Measurements from ENCODE around the gene ETF1.
"Not testable (repeated sequence)": the region's sequence is repeated elsewhere in the genome, so short reads cannot be mapped to it uniquely, and the experiment has no call there.

ETF1 gene

DNA sequence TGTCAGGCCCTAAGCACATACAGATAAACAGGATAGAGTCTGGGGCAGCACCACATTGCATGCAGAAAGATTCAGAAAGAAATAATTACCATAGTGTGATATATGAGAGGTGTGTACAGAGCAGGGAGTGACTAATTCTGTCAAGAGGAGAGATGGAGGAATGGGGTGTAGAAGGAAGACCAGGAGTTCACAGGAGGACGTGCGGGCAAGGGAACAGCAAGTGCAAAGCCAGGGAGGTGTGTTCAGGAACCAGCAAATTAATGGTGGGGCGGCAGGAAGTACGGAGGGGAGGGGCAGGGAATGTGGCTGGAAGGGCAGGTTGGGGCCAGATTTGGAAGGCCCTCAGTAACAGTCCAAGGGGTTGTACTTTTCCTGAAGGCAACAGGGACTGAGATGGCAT is 60.4 kb downstream of the ETF1 start:
- DNase-seq: no peak

DNA sequence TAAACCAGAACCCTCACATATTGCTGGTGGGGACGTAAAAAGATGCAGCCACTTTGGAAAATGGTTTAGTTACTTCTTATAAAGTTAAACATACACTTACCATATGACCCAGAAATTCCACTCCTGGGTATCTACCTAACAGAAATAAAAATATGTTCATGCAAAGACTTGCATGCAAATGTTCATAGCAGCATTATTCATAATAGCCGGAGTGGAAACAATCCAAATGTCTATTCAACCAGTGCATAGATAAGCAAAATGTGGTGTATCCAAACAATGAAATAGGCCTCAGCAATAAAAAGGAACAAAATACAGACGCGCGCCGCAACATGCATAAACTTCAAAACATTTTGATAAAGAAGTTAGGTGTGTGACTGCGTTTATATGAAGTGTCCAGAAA is 66.1 kb downstream of the ETF1 start:
- no peak for DNase-seq

DNA sequence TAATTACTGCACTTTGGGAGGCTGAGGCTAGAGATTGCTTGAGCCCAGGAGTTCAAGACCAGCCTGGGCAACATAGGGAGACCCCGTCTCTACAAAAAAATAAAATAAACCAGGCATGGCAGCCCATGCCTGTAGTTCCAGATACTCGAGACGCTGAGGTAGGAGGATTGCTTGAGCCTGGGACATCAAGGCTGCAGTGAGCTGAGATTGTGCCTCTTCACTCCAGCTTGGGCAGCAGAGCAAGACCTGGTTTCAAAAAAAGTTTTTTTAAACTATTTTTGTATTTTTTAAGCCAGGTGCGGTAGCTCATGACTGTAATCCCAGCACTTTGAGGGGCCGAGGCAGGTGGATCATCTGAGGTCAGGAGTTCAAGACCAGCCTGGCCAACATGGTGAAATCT is 69.9 kb downstream of the ETF1 start:
- DNase-seq: not testable (repeated sequence)

DNA sequence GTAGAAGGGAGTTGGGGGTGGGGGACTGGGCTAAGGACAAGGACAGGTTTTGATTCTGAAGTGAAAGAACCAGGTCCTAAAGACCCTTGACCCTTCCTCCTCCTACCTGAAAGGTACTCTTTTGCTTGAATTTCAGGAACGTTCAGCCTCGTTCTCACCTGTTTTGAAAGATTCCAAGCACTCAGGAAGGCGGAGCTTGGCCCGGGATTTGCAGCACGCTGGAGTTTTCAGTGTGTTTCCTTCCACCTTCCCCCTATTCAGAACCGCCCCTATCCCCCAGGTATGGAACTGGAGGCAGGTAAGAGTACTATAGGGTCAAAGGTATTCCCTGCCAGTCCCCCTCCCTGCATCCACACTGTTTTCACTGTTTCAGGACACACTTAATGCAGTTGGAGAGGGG is 70.7 kb downstream of the ETF1 start:
- no peak for DNase-seq

DNA sequence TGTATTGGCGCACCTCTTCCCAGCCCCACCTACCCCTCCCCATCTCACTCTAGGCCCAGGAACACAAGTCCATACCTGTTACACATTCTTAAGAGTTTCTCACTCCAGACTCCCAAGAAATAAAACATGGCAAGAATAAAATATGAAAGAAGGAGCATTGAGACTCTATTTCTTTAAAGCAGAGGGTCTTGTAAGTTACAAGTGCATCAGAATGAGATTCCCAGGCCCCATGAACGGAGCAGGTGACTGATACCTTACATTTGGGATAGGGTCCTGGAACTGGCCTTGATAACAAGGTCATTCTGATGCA is 72.0 kb downstream of the ETF1 start:
- no peak for DNase-seq

GRCh38 chr5:138470322-138471051 is 72.5 kb downstream of the ETF1 start:
- DNase-seq: no peak

DNA sequence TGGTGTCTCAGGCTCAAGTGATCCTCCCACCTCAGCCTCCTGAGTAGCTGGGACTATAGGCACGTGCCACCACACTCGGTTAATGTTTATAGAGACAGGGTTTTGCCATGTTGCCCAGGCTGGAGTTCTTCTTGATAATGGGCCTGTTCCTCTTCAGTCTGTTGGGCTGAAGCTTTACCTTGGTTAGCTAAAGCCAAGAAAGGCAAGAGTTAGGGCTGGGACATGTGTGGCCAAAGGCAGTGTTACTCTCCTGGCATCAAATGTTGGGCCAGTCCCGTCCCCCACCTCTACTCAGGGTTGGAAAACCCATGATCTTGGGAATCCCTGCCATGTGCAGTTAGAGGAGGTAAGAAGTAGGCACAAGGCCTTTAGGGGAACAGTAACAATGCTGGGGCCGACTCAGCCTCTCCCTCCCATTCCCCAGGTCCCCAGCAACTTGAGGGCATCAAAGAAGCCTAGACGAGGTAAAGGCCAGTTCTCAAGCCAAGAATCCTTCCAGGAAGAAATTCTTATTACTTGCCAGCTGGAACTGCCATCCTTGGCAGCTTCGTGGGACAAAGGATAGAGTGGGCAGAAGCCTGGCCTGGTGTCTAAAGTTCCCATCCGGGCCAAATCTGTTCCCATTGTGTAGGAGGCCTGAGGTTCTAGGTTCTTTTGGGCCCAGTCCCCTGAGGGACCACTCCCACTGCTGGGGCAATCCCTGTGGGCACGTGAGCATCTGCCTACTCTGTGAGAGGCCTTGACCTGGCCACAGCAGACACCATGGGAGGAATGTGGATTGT is 73.3 kb downstream of the ETF1 start:
- no peak for DNase-seq

DNA sequence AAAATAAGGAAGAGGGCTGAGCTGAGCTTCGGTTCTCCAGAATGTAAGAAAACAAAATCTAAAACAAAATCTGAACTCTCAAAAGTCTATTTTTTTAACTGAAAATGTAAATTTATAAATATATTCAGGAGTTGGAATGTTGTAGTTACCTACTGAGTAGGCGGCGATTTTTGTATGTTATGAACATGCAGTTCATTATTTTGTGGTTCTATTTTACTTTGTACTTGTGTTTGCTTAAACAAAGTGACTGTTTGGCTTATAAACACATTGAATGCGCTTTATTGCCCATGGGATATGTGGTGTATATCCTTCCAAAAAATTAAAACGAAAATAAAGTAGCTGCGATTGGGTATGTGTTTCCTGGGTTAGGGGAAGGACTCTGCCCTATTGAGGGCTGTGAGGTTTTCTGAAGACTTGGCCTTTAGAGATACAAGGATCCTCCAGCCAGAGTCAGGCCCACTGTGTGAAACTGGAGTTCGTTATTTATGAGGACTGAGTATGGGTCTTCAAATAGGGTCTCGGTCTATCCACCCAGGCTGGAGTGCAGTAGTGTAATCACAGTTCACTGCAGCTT is 74.0 kb downstream of the ETF1 start:
- DNase-seq: no peak

DNA sequence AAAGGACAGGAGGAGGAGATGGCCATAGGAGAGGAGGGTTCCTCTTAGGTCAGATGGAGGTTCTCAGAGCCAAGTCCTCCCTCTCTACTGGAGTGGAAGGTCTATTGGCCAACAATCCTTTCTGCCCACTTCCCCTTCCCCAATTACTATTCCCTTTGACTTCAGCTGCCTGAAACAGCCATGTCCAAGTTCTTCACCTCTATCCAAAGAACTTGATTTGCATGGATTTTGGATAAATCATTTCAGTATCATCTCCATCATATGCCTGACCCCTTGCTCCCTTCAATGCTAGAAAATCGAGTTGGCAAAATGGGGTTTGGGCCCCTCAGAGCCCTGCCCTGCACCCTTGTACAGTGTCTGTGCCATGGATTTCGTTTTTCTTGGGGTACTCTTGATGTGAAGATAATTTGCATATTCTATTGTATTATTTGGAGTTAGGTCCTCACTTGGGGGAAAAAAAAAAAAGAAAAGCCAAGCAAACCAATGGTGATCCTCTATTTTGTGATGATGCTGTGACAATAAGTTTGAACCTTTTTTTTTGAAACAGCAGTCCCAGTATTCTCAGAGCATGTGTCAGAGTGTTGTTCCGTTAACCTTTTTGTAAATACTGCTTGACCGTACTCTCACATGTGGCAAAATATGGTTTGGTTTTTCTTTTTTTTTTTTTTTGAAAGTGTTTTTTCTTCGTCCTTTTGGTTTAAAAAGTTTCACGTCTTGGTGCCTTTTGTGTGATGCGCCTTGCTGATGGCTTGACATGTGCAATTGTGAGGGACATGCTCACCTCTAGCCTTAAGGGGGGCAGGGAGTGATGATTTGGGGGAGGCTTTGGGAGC is 74.7 kb downstream of the ETF1 start:
- DNase-seq: no peak

GRCh38 chr5:138467711-138468132 is 75.3 kb downstream of the ETF1 start:
- no peak for DNase-seq

- no peak for DNase-seq
Measured at GRCh38 chr5:138466900-138467710, 75.9 kb downstream of the ETF1 start.

- no peak for DNase-seq
Measured at GRCh38 chr5:138466125-138466899, 76.7 kb downstream of the ETF1 start.

- peak; percentile 96 for DNase-seq
Measured at GRCh38 chr5:138465261-138466124, 77.5 kb downstream of the ETF1 start, which contains the start of gene EGR1. TSS of gene EGR1 (plus strand) at chr5:138465479. CDS start at chr5:138465762, 283 bp downstream.

- DNase-seq: peak; percentile 99
Measured at GRCh38 chr5:138464388-138465260, 78.4 kb downstream of the ETF1 start.

- DNase-seq: peak; percentile 95
Measured at GRCh38 chr5:138464008-138464387, 79.0 kb downstream of the ETF1 start.

DNA sequence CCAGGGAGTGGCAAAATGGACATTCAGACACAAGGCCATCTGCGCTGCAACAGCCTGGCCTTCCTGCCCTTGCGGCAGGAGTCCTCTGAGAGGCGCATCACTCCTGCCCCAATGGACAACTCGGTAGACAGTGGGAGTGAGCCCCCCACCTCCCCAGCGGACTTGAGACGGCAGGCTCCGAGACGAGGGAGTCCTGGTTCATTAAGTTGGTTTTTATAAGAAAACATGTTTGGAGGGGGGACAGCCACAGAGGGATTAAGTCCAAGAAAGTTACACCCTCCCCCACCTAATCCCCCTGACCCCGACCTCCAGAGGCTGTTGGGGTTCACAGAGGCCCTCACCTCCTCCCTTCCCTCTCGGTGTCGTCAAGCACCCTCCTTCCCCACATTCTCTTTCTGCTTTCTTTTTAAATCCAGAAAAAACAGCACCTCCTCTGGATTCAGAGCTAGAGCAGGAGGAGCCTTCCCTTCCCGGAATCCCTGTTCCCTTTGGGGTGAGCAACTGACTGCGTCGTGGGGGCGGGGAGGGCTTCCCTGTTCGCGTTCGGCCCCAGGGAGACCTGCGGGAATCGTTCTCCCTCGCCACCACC is 79.5 kb downstream of the ETF1 start:
- DNase-seq: no peak

DNA sequence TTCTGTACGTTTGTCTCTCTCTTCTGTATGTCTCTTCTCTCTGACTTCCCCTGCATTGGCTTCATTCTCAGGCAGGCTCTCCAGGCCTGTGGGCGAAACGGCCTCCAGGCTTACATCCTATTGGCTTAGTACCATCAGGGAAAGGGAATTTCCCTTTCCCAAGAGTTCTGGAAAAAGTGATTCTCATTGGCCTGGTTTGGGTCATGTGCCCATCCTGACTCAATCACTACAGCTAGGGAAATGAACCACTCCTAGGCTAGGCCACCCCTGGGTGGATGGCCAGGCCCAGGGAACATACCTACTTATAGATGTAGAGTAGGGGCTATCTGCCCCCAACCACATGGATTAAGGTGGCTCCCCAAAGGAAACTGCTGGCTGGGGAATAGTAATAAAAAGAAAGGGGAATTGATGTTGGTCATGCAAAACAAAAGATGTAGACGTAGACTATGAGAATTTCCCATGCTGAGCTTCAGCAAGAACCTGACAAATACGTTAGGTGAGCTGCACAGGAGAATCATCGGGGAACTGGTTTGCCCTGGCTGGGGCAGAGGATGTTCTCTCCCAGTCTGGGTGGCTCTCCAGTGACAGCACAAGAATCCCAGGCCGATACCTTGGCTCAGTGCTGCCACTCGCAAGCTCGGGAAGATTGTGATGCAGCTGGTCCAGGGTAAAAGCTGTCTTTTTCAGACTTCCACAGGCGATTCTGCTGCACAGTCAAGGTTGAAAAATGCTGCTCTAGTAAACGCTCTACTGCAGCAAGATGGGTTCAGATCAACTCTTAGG is 81.5 kb downstream of the ETF1 start:
- no peak for DNase-seq

DNA sequence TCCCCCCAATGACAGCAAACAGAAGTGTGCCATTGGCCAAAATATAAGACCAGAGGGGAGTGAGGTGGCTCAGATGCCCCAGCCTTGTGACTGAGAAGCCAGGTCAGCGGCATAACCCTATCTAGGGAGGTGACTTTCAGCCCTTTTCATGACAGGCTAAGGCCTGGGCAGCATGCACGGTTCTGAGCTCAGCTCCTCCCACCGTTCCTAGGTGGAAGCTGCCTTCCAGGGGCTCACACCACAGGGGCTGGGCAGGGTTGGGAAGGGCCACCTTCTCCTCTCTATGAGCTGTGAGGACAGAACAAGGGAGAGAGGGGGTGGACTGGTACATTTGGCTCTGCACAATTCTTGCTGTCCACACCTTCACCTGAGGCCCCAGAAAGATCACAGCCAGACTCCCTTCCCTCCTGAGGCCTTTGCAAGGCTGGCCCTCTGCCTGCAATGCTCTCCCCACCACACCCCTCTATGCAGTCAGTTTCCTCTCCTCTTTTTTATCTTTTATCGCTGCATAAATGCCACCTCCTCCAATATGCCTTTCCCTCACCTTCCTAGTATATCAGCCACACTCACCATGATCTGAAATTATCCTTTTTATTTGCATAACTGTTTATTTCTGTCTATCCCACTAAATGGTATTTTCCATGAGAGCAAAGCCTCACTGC is 82.9 kb downstream of the ETF1 start:
- DNase-seq: peak; percentile 52
